Left renal cortex interstitium (tissue), 4 donors: ENCODE measurements around the gene HDGF. TPM values are rescaled to one million over a fixed set of nuclear protein-coding genes. Genes with fewer than 3 reads are reported as not detected.

Source experiments
- DNase-seq, 4 donors: peaks; one replicate each; pipeline ENCODE4 v3.0.0-alpha.2; 2013; ENCODE audit warnings: low read depth in 4 of 4, low spot score in 2 of 4, missing footprints in 1 of 4
- polyA plus RNA-seq, 4 donors: library from polyadenylated mRNA; unstranded; fragments of 120-200 nt; gene quantifications; one replicate each; pipeline ENCODE4 v1.2.1, GENCODE V29; 2013; ENCODE audit not compliant: insufficient read length in 4 of 4

HDGF gene
- polyA plus RNA-seq, 4 donors, result 248 to 305 (median 272) TPM

- DNase-seq, result no peak
Observed at GRCh38 chr1:156727492-156727891, 24.0 kb downstream of the HDGF start.

GRCh38 chr1:156726549-156727226, 24.8 kb downstream of the HDGF start:
- DNase-seq, result no peak

- peak in 3 of 4 donors; percentile 74 to 85 (median 84) for DNase-seq
Observed at GRCh38 chr1:156725683-156726280, 25.7 kb downstream of the HDGF start.

GRCh38 chr1:156721535-156721934, 29.9 kb downstream of the HDGF start:
- no peak for DNase-seq

- no peak for DNase-seq
Observed at GRCh38 chr1:156721131-156721530, 30.3 kb downstream of the HDGF start.

- no peak for DNase-seq
Observed at GRCh38 chr1:156717351-156717750, 34.1 kb downstream of the HDGF start.

- no peak for DNase-seq
Observed at GRCh38 chr1:156714830-156715229, 36.6 kb downstream of the HDGF start.

GRCh38 chr1:156712626-156713025, 38.8 kb downstream of the HDGF start:
- no peak for DNase-seq

GRCh38 chr1:156711011-156711817, 40.3 kb downstream of the HDGF start:
- DNase-seq, result no peak

GRCh38 chr1:156709757-156710489, 41.6 kb downstream of the HDGF start:
- no peak for DNase-seq

GRCh38 chr1:156709031-156709430, 42.4 kb downstream of the HDGF start:
- no peak for DNase-seq

GRCh38 chr1:156708218-156708661, 43.2 kb downstream of the HDGF start:
- DNase-seq, result no peak

- DNase-seq, result no peak
Observed at GRCh38 chr1:156707417-156708217, 43.9 kb downstream of the HDGF start.

- DNase-seq, result no peak
Observed at GRCh38 chr1:156706657-156707416, 44.6 kb downstream of the HDGF start.

- DNase-seq, result peak in 2 of 4 donors; percentile 79 to 80
Observed at GRCh38 chr1:156705918-156706656, 45.4 kb downstream of the HDGF start.

GRCh38 chr1:156705321-156705917, 46.1 kb downstream of the HDGF start, which contains the start of gene CRABP2:
TSS of gene CRABP2 (minus strand) at chr1:156705583. CDS start at chr1:156705446, 137 bp downstream.
- no peak for DNase-seq

GRCh38 chr1:156704930-156705320, 46.5 kb downstream of the HDGF start:
- no peak for DNase-seq

- no peak for DNase-seq
Observed at GRCh38 chr1:156704166-156704711, 47.2 kb downstream of the HDGF start.
